Limb (tissue), 2 donors: Measurements from ENCODE around the gene MAJIN.

Experiments
- DNase-seq, 2 donors: peaks; one replicate each; pipeline ENCODE4 v3.0.0-alpha.2; 2016; ENCODE audit errors: extremely low spot score in 2 of 2

Gene MAJIN

GRCh38 chr11:64893194-64894069 is 78.5 kb downstream of the MAJIN start:
- no peak for DNase-seq

- DNase-seq: no peak
Measured at GRCh38 chr11:64892838-64893193, 79.1 kb downstream of the MAJIN start.

- no peak for DNase-seq
Measured at GRCh38 chr11:64892411-64892831, 79.5 kb downstream of the MAJIN start.

GRCh38 chr11:64891880-64892279 is 80.0 kb downstream of the MAJIN start:
- DNase-seq: no peak

GRCh38 chr11:64891215-64891848 is 80.6 kb downstream of the MAJIN start:
- no peak for DNase-seq

GRCh38 chr11:64890522-64890939 is 81.4 kb downstream of the MAJIN start:
- no peak for DNase-seq

GRCh38 chr11:64888729-64889511 is 83.0 kb downstream of the MAJIN start:
- DNase-seq: no peak

- DNase-seq: no peak
Measured at GRCh38 chr11:64888406-64888728, 83.5 kb downstream of the MAJIN start.
